GM23338 (cell line): ENCODE results near the gene PLOD3. TPM values are rescaled to one million over a fixed set of nuclear protein-coding genes. Genes with fewer than 3 reads are reported as not detected.
A peak's percentile ranks its signal among the peaks of the same experiment; 100 is the strongest.

Experiments
- ATAC-seq: fragments of 200-7000 bp; cut with Tn5 transposase; 3 replicates; pipeline ENCODE4 v1.9.1; 2020
- DNase-seq: peaks from one replicate; pipeline ENCODE4 v3.0.0-alpha.2; 2015; ENCODE audit warnings: low spot score
- H2AFZ ChIP-seq: fragments of 200-600 bp; sonication (generic); 2 replicates; pipeline ENCODE4 v1.8.0; 2016; ENCODE audit warnings: antibody characterized with exemption, mild to moderate bottlenecking, moderate library complexity
- H3F3A ChIP-seq: fragments of 200-600 bp; sonication (generic); replicated peaks from 2 replicates; pipeline ENCODE4 v1.8.0; 2017; ENCODE audit warnings: antibody characterized with exemption, mixed run types, low read depth
- H3K27ac ChIP-seq: fragments of 200-600 bp; sonication (generic); 2 replicates; pipeline ENCODE4 v1.6.1; 2016; ENCODE audit warnings: low read depth
- H3K27me3 ChIP-seq: fragments of 200-600 bp; sonication (generic); 2 replicates; pipeline ENCODE4 v1.8.0; 2016; ENCODE audit warnings: mild to moderate bottlenecking, mixed run types, moderate library complexity; ENCODE audit not compliant: insufficient read depth
- H3K36me3 ChIP-seq: fragments of 200-600 bp; sonication (generic); 2 replicates; pipeline ENCODE4 v1.8.0; 2016; ENCODE audit warnings: mild to moderate bottlenecking; ENCODE audit not compliant: insufficient read depth
- H3K4me1 ChIP-seq: fragments of 200-600 bp; sonication (generic); 2 replicates; pipeline ENCODE4 v1.8.0; 2016; ENCODE audit warnings: mild to moderate bottlenecking, moderate library complexity; ENCODE audit not compliant: insufficient read depth
- H3K4me2 ChIP-seq: fragments of 200-600 bp; sonication (generic); 2 replicates; pipeline ENCODE4 v1.7.1; 2017; ENCODE audit warnings: mixed run types
- H3K4me3 ChIP-seq: fragments of 200-600 bp; sonication (generic); 2 replicates; pipeline ENCODE4 v1.6.1; 2016; ENCODE audit warnings: mixed run types
- H3K79me2 ChIP-seq: fragments of 200-600 bp; sonication (generic); replicated peaks from 2 replicates; pipeline ENCODE4 v1.8.0; 2017; ENCODE audit warnings: mild to moderate bottlenecking; ENCODE audit not compliant: insufficient read depth
- H3K9me2 ChIP-seq: fragments of 200-600 bp; sonication (generic); 2 replicates; pipeline ENCODE4 v1.8.0; 2017; ENCODE audit not compliant: insufficient read depth
- H4K20me1 ChIP-seq: fragments of 200-600 bp; sonication (generic); replicated peaks from 2 replicates; pipeline ENCODE4 v1.8.0; 2017; ENCODE audit warnings: mild to moderate bottlenecking; ENCODE audit not compliant: insufficient read depth
- H3K27ac Mint-ChIP-seq: 2 replicates; pipeline ENCODE4 v1.8.0; 2020; ENCODE audit warnings: inconsistent platforms, mild to moderate bottlenecking, moderate library complexity, mixed read lengths
- H3K27me3 Mint-ChIP-seq: 3 replicates; pipeline ENCODE4 v1.8.0; 2022; ENCODE audit warnings: low read depth, mild to moderate bottlenecking, moderate library complexity, mixed read lengths, inconsistent platforms; ENCODE audit not compliant: insufficient read depth, poor library complexity
- H3K36me3 Mint-ChIP-seq: 3 replicates; pipeline ENCODE4 v1.8.0; 2021; ENCODE audit warnings: low read depth, mild to moderate bottlenecking, inconsistent platforms, moderate library complexity, mixed read lengths
- H3K4me1 Mint-ChIP-seq: 3 replicates; pipeline ENCODE4 v1.8.0; 2020; ENCODE audit warnings: mild to moderate bottlenecking, inconsistent platforms, mixed read lengths
- H3K4me3 Mint-ChIP-seq: 3 replicates; pipeline ENCODE4 v1.8.0; 2021; ENCODE audit warnings: moderate library complexity, mild to moderate bottlenecking, inconsistent platforms, mixed read lengths
- H3K9me3 Mint-ChIP-seq: 3 replicates; pipeline ENCODE4 v1.8.0; 2020; ENCODE audit warnings: moderate library complexity, mild to moderate bottlenecking, inconsistent platforms, mixed read lengths
- CREB1 ChIP-seq: fragments of 250-450 bp; sonication (Bioruptor Pico); IDR thresholded peaks from 2 replicates; pipeline ENCODE4 v1.5.0; 2020; ENCODE audit warnings: low read depth, mild to moderate bottlenecking, moderate library complexity
- EZH2 ChIP-seq: fragments of 200-600 bp; sonication (generic); IDR thresholded peaks from one replicate; pipeline ENCODE4 v1.8.0; 2017; ENCODE audit warnings: antibody characterized with exemption, mild to moderate bottlenecking, low read depth; ENCODE audit not compliant: unreplicated experiment
- EZH2phosphoT487 ChIP-seq: fragments of 200-600 bp; sonication (generic); IDR thresholded peaks from one replicate; pipeline ENCODE4 v1.8.1; 2018; ENCODE audit warnings: antibody characterized with exemption; ENCODE audit not compliant: unreplicated experiment
- JUNB ChIP-seq: IDR thresholded peaks from one replicate; pipeline ENCODE4 v1.6.1; 2016; ENCODE audit warnings: antibody characterized with exemption; ENCODE audit not compliant: unreplicated experiment
- NANOG ChIP-seq: IDR thresholded peaks from 2 replicates; pipeline ENCODE4 v1.6.1; 2016; ENCODE audit warnings: antibody characterized with exemption, borderline replicate concordance
- POLR2AphosphoS5 ChIP-seq: IDR thresholded peaks from 2 replicates; pipeline ENCODE4 v1.6.1; 2016; ENCODE audit warnings: antibody characterized with exemption, low read depth
- STAT1 ChIP-seq: IDR thresholded peaks from one replicate; pipeline ENCODE4 v1.6.1; 2016; ENCODE audit warnings: antibody characterized with exemption; ENCODE audit not compliant: unreplicated experiment
- ZNF114 ChIP-seq: fragments of 250-450 bp; sonication (Bioruptor Pico); IDR thresholded peaks from 2 replicates; pipeline ENCODE4 v1.5.0; 2020; ENCODE audit warnings: mild to moderate bottlenecking, moderate library complexity
- ZNF331 ChIP-seq: fragments of 250-450 bp; sonication (Bioruptor Pico); IDR thresholded peaks from 2 replicates; pipeline ENCODE4 v1.5.0; 2020; ENCODE audit warnings: low read depth, mild to moderate bottlenecking, moderate library complexity
- polyA plus RNA-seq: library from polyadenylated mRNA; unstranded; fragments of >200 nt; fragmentation: Nextera tagmentation; extraction: Ambion mirVana; gene quantifications from 2 replicates; pipeline ENCODE4 v1.2.1, GENCODE V29; 2016
- total RNA-seq: library from RNA; depleted of rRNA; stranded (reverse); fragments of >200 nt; shearing (Covaris generic); gene quantifications from 2 replicates; pipeline ENCODE4 v1.2.3, GENCODE V29; 2014
- TF ChIP-seq, protein P1 (sequence below): fragments of 250-450 bp; sonication (Bioruptor Pico); IDR thresholded peaks from 2 replicates; pipeline ENCODE4 v1.5.0; 2020; ENCODE audit warnings: mild to moderate bottlenecking, moderate library complexity
- TF ChIP-seq, protein P2 (sequence below): IDR thresholded peaks from 2 replicates; pipeline ENCODE4 v1.6.1; 2016; ENCODE audit warnings: antibody characterized with exemption
- TF ChIP-seq, protein P3 (sequence below), 2 experiments: fragments of 200-600 bp in 1 of 2; sonication (generic) in 1 of 2; conservative IDR thresholded peaks; 2 replicates each; pipeline versions ENCODE4 v1.5.1 to v1.6.1; 2016 to 2017; ENCODE audit warnings: antibody characterized with exemption in 2 of 2, low read depth in 2 of 2, mild to moderate bottlenecking in 2 of 2, moderate library complexity in 1 of 2
- TF ChIP-seq, protein P4 (sequence below): IDR thresholded peaks from one replicate; pipeline ENCODE4 v1.6.1; 2018; ENCODE audit warnings: antibody characterized with exemption; ENCODE audit not compliant: unreplicated experiment

PLOD3 gene
- total and polyA plus RNA-seq, 2 experiments from 2014 or later, result 35.2 to 40.7 TPM

DNA sequence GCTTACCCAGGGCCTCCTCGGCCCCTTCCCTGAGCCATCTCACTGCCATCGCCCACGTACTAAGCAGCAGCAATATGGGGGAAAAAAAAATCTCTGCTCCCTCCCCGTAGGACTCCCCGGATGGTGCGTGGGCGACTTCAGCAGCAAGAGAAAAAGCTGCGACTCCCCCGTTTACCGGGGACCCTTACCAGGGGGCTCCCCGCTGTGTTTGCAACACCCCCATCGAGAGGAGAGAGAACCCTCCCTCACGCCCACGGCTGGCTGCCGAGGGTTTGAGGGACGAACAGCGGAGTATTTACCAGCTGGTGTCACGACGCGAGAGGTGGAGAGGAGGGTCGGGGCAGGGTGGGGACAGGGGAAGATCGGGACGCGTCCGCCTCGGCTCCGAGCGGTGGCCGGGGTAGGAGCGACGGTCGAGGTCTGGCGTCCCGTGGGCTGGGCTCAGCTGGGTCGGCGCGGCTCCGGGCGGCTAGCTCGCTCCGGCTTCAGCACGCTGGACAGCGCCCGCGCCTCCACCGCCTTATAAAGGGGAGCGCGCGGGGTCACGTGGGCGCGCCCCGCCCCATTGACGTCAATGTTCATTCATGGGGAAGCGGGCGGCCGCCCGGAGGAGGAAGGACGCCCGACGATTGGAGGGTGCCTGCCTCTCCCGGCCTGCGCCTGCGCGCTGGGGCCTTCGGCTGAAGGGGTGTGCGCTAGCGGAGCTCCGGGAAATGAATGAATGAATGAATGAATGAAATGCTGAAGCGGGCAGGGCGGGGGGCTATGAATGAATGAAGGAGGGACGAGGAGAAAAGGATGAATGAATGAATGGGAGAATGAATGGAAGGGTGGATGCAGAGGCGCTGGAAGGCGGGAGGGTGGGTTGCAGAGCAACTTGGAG, 52.1 kb downstream of the PLOD3 start, which contains the start of gene VGF:
VGF (minus strand) TSS at position 495 of the 883 bp plus-strand sequence. CDS start 726 bp downstream, outside the sequence.
- Mint-ChIP-seq H3K27me3 (peaks cover 71% of the 10 kb centered on the region), H3K36me3 (no peaks in the 10 kb centered on the region; the same call in 2 of the 3 replicates), H3K9me3 (no peaks in the 10 kb centered on the region; the same call in 1 of the 3 replicates), H3K27ac (no peak within 1 kb of the TSS), H3K4me3 (peak within 1 kb of the TSS; percentile 78), H3K4me1 (peaks cover 58% of the 10 kb centered on the region)
- TF ChIP-seq ZNF114 (no peak), NANOG (no peak), JUNB (no peak), EZH2phosphoT487 (no peak), CREB1 (peak; percentile 92), STAT1 (no peak), ZNF331 (CRISPR knock-in tag) (no peak), EZH2 (no peak), POLR2AphosphoS5 (peak; percentile 53; the same call in 1 of the 2 replicates)
- TF ChIP-seq, protein P1, sequence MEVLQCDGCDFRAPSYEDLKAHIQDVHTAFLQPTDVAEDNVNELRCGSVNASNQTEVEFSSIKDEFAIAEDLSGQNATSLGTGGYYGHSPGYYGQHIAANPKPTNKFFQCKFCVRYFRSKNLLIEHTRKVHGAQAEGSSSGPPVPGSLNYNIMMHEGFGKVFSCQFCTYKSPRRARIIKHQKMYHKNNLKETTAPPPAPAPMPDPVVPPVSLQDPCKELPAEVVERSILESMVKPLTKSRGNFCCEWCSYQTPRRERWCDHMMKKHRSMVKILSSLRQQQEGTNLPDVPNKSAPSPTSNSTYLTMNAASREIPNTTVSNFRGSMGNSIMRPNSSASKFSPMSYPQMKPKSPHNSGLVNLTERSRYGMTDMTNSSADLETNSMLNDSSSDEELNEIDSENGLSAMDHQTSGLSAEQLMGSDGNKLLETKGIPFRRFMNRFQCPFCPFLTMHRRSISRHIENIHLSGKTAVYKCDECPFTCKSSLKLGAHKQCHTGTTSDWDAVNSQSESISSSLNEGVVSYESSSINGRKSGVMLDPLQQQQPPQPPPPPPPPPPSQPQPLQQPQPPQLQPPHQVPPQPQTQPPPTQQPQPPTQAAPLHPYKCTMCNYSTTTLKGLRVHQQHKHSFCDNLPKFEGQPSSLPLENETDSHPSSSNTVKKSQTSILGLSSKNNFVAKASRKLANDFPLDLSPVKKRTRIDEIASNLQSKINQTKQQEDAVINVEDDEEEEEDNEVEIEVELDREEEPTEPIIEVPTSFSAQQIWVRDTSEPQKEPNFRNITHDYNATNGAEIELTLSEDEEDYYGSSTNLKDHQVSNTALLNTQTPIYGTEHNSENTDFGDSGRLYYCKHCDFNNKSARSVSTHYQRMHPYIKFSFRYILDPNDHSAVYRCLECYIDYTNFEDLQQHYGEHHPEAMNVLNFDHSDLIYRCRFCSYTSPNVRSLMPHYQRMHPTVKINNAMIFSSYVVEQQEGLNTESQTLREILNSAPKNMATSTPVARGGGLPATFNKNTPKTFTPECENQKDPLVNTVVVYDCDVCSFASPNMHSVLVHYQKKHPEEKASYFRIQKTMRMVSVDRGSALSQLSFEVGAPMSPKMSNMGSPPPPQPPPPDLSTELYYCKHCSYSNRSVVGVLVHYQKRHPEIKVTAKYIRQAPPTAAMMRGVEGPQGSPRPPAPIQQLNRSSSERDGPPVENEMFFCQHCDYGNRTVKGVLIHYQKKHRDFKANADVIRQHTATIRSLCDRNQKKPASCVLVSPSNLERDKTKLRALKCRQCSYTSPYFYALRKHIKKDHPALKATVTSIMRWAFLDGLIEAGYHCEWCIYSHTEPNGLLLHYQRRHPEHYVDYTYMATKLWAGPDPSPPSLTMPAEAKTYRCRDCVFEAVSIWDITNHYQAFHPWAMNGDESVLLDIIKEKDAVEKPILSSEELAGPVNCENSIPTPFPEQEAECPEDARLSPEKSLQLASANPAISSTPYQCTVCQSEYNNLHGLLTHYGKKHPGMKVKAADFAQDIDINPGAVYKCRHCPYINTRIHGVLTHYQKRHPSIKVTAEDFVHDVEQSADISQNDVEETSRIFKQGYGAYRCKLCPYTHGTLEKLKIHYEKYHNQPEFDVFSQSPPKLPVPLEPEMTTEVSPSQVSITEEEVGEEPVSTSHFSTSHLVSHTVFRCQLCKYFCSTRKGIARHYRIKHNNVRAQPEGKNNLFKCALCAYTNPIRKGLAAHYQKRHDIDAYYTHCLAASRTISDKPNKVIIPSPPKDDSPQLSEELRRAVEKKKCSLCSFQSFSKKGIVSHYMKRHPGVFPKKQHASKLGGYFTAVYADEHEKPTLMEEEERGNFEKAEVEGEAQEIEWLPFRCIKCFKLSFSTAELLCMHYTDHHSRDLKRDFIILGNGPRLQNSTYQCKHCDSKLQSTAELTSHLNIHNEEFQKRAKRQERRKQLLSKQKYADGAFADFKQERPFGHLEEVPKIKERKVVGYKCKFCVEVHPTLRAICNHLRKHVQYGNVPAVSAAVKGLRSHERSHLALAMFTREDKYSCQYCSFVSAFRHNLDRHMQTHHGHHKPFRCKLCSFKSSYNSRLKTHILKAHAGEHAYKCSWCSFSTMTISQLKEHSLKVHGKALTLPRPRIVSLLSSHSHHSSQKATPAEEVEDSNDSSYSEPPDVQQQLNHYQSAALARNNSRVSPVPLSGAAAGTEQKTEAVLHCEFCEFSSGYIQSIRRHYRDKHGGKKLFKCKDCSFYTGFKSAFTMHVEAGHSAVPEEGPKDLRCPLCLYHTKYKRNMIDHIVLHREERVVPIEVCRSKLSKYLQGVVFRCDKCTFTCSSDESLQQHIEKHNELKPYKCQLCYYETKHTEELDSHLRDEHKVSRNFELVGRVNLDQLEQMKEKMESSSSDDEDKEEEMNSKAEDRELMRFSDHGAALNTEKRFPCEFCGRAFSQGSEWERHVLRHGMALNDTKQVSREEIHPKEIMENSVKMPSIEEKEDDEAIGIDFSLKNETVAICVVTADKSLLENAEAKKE (CRISPR knock-in tag), result no peak
- TF ChIP-seq, protein P2, sequence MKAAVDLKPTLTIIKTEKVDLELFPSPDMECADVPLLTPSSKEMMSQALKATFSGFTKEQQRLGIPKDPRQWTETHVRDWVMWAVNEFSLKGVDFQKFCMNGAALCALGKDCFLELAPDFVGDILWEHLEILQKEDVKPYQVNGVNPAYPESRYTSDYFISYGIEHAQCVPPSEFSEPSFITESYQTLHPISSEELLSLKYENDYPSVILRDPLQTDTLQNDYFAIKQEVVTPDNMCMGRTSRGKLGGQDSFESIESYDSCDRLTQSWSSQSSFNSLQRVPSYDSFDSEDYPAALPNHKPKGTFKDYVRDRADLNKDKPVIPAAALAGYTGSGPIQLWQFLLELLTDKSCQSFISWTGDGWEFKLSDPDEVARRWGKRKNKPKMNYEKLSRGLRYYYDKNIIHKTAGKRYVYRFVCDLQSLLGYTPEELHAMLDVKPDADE, result no peak
- TF ChIP-seq, protein P3, sequence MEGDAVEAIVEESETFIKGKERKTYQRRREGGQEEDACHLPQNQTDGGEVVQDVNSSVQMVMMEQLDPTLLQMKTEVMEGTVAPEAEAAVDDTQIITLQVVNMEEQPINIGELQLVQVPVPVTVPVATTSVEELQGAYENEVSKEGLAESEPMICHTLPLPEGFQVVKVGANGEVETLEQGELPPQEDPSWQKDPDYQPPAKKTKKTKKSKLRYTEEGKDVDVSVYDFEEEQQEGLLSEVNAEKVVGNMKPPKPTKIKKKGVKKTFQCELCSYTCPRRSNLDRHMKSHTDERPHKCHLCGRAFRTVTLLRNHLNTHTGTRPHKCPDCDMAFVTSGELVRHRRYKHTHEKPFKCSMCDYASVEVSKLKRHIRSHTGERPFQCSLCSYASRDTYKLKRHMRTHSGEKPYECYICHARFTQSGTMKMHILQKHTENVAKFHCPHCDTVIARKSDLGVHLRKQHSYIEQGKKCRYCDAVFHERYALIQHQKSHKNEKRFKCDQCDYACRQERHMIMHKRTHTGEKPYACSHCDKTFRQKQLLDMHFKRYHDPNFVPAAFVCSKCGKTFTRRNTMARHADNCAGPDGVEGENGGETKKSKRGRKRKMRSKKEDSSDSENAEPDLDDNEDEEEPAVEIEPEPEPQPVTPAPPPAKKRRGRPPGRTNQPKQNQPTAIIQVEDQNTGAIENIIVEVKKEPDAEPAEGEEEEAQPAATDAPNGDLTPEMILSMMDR (conservative IDR thresholded peaks at IDR 0.05; ENCODE audit: low read depth in 2 of 2), result no peak
- TF ChIP-seq, protein P4, sequence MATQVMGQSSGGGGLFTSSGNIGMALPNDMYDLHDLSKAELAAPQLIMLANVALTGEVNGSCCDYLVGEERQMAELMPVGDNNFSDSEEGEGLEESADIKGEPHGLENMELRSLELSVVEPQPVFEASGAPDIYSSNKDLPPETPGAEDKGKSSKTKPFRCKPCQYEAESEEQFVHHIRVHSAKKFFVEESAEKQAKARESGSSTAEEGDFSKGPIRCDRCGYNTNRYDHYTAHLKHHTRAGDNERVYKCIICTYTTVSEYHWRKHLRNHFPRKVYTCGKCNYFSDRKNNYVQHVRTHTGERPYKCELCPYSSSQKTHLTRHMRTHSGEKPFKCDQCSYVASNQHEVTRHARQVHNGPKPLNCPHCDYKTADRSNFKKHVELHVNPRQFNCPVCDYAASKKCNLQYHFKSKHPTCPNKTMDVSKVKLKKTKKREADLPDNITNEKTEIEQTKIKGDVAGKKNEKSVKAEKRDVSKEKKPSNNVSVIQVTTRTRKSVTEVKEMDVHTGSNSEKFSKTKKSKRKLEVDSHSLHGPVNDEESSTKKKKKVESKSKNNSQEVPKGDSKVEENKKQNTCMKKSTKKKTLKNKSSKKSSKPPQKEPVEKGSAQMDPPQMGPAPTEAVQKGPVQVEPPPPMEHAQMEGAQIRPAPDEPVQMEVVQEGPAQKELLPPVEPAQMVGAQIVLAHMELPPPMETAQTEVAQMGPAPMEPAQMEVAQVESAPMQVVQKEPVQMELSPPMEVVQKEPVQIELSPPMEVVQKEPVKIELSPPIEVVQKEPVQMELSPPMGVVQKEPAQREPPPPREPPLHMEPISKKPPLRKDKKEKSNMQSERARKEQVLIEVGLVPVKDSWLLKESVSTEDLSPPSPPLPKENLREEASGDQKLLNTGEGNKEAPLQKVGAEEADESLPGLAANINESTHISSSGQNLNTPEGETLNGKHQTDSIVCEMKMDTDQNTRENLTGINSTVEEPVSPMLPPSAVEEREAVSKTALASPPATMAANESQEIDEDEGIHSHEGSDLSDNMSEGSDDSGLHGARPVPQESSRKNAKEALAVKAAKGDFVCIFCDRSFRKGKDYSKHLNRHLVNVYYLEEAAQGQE, result peak; percentile 99
- ATAC-seq (peak; percentile 22), DNase-seq (peak; percentile 97)
- Histone ChIP-seq H3K27me3 (peaks cover 84% of the 10 kb centered on the region), H3K4me3 (peak within 1 kb of the TSS; percentile 76), H3F3A (peaks cover 24% of the 10 kb centered on the region), H3K27ac (no peak within 1 kb of the TSS), H3K4me2 (peak within 1 kb of the TSS; percentile 98), H2AFZ (no peak within 1 kb of the TSS; the same call in 1 of the 2 replicates), H3K79me2 (no peaks in the 10 kb centered on the region), H3K36me3 (no peaks in the 10 kb centered on the region), H4K20me1 (peaks cover 6% of the 10 kb centered on the region; the same call in 1 of the 2 replicates), H3K4me1 (peaks cover 66% of the 10 kb centered on the region), H3K9me2 (no peaks in the 10 kb centered on the region)
